ENCODE measurements around the gene SSNA1.

The SSNA1 gene

DNA sequence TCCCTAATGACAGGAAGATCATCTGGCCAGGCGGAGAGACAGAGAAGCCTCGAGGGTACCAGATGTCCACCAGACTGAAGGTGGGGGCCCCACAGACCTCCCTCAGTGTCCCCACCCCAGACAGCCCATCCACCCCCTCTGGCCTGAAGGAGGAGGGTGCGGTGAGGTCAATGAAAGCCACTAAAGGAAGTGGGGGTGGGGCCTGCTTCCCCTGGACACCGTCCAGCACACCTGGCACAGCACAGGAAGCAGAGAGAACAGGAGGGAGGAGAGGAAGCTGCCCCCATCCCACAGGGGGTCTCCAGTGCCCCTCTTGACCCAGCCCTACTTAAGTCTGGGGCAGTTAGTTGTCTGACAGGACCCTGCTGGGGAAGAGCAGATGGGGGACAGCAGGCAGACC is 29.9 kb upstream of the SSNA1 start:
- Histone ChIP-seq H3K9ac (ENCODE audit: low read depth, low read length) (no peak overlapping the region), H3K4me1 (ENCODE audit: insufficient read depth, low read length) (no peaks in the 10 kb centered on the region), H3K27me3 (ENCODE audit: insufficient read depth, low read length) (peaks cover 92% of the 10 kb centered on the region), H3K4me3 (ENCODE audit: low read length) (no peak overlapping the region), H3K36me3 (ENCODE audit: insufficient read depth, low read depth, low read length) (no peaks in the 10 kb centered on the region), H3K27ac (ENCODE audit: low read length) (no peak overlapping the region), H3K9me3 (ENCODE audit: insufficient read depth, low read depth, low read length) (no peaks in the 10 kb centered on the region)

DNA sequence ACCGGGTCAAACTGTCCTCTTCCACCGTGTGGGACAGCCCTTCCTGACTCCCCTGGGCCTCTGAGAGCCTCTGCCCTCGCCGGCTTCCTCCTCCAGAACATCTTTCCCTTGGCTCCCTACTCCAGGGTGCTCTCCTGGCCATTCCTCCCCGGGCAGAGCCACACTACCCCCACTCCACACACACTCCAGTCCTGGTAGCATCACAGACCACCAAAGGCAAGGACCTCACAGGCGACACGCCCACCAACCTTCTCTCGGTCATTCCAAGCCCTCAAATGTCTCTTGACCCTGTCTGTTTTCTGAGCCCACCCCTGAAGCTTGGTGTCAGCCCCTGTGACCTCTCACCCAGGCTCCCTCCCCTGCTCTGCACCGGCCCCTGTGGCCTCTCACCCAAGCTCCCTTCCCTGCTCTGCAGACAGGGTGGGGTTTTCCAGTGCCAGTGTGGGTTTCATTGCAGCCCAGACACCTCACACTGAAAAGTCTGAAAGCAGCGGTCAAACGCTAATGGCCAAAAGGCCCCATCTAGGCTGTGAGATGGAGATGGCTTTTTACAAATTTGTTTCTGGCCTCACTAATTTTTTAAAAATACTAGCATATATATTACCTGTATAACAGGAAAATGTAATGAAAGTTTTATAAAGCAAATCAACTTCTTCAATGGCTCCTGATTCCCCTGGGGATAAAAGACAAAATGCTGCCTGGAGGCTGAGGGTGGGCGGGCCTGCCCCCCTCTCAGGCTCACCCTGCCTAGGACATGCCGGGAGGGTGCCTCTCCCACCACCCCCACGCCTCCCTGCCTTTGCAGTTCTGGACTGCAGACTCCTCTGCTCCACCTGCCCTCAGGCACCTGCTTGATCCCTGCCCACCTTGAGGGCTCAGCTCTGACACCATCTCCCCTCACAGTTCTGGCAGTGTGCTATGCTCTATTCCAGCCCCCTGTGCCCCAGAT is 29.1 kb upstream of the SSNA1 start:
- Histone ChIP-seq H3K9ac (ENCODE audit: low read depth, low read length) (no peak overlapping the region), H3K36me3 (ENCODE audit: insufficient read depth, low read depth, low read length) (no peaks in the 10 kb centered on the region), H3K9me3 (ENCODE audit: insufficient read depth, low read depth, low read length) (no peaks in the 10 kb centered on the region), H3K27me3 (ENCODE audit: insufficient read depth, low read length) (peaks cover 99% of the 10 kb centered on the region), H3K4me3 (ENCODE audit: low read length) (no peak overlapping the region), H3K27ac (ENCODE audit: low read length) (no peak overlapping the region), H3K4me1 (ENCODE audit: insufficient read depth, low read length) (no peaks in the 10 kb centered on the region)

DNA sequence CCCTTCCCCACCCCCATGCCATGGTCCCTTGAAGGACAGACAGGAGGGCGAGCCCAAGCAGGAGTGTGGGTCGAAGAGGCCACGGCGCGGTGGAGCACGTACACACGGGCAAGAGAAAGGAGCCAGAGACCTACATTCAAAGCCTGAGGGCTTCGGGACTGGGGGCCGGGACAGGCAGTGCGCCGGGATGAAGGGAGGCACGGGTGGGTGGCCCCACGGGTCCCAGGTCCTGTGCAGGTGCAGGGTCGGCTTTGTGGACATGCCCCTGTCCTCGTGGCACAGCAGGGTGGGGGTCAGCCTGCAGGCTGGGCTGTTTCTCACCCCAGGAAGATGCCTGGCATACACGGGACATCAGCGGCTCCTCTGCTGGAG is 28.4 kb upstream of the SSNA1 start:
- Histone ChIP-seq H3K9ac (ENCODE audit: low read depth, low read length) (no peak overlapping the region), H3K27me3 (ENCODE audit: insufficient read depth, low read length) (peaks cover 99% of the 10 kb centered on the region), H3K9me3 (ENCODE audit: insufficient read depth, low read depth, low read length) (no peaks in the 10 kb centered on the region), H3K27ac (ENCODE audit: low read length) (no peak overlapping the region), H3K4me3 (ENCODE audit: low read length) (no peak overlapping the region), H3K36me3 (ENCODE audit: insufficient read depth, low read depth, low read length) (no peaks in the 10 kb centered on the region), H3K4me1 (ENCODE audit: insufficient read depth, low read length) (no peaks in the 10 kb centered on the region)

DNA sequence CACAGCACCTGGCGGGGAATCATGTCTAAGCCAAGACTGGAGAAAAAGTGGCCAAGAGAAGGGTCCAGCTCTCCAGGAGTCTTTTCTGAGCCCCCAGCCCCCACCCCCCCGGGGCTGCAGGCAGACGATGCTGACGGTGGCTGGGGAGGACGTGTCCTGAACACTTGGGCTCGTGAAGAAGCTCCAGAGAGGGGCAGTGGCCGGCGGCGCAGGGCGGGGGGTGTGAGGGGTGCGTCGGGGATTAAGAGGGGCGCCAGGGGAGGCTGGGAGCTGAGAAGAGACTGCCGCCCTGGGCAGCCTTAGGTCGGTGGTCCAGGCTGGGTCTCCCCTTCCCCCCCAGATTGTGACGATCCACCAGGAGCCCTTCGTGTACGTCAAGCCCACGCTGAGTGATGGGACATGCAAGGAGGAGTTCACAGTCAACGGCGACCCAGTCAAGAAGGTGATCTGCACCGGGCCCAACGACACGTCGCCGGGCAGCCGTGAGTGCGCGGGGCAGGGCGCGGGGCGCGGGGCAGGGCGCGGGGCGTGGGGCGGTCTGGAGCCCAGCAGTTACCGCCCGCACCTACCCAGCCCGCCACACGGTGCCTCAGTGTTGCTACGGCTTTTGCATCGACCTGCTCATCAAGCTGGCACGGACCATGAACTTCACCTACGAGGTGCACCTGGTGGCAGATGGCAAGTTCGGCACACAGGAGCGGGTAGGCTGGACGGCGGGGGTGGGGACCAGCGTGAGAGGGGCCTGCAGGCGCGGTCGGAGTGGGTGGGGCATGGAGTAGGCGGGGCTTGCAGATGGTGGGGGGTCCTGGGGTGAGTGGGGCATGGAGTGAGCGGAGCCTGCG is 27.5 kb upstream of the SSNA1 start:
- no peaks in the 10 kb centered on the region for H3K9me3 ChIP-seq (ENCODE audit: insufficient read depth, low read depth, low read length)
- H3K9ac ChIP-seq (ENCODE audit: low read depth, low read length) = no peak overlapping the region
- H3K27me3 ChIP-seq (ENCODE audit: insufficient read depth, low read length) = peaks cover 99% of the 10 kb centered on the region
- no peak overlapping the region for H3K4me3 ChIP-seq (ENCODE audit: low read length)
- no peaks in the 10 kb centered on the region for H3K4me1 ChIP-seq (ENCODE audit: insufficient read depth, low read length)
- H3K27ac ChIP-seq (ENCODE audit: low read length) = no peak overlapping the region
- H3K36me3 ChIP-seq (ENCODE audit: insufficient read depth, low read depth, low read length) = no peaks in the 10 kb centered on the region

DNA sequence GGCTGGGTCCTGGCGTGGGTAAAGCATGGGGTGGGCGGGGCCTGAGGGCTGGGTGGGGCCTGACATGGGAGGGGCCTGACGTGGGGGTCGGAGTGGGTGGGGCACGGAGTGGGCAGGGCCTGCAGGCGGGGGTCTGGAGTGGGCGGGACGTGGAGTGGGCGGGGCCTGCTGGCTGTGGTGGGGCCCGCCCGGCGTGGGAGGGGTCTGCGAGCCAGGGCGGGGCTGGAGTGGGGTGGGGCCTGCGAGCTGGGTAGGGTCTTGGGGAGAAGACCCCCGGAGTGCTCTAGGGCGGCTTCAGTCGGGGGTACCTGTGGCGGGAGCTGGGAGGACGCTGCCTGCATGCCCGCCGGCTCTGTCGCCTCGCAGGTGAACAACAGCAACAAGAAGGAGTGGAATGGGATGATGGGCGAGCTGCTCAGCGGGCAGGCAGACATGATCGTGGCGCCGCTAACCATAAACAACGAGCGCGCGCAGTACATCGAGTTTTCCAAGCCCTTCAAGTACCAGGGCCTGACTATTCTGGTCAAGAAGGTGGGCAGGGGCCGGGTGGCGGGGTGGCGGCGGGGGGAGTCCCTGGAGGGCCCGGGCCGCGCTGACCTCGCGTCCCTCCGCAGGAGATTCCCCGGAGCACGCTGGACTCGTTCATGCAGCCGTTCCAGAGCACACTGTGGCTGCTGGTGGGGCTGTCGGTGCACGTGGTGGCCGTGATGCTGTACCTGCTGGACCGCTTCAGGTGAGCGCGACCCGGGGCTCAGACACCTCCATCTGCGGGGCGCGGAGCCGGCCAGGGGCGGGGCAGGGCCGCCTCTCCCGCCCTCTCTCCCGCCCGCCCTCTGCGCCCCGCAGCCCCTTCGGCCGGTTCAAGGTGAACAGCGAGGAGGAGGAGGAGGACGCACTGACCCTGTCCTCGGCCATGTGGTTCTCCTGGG is 26.7 kb upstream of the SSNA1 start:
- Histone ChIP-seq H3K27ac (ENCODE audit: low read length) (no peak overlapping the region), H3K9ac (ENCODE audit: low read depth, low read length) (no peak overlapping the region)

DNA sequence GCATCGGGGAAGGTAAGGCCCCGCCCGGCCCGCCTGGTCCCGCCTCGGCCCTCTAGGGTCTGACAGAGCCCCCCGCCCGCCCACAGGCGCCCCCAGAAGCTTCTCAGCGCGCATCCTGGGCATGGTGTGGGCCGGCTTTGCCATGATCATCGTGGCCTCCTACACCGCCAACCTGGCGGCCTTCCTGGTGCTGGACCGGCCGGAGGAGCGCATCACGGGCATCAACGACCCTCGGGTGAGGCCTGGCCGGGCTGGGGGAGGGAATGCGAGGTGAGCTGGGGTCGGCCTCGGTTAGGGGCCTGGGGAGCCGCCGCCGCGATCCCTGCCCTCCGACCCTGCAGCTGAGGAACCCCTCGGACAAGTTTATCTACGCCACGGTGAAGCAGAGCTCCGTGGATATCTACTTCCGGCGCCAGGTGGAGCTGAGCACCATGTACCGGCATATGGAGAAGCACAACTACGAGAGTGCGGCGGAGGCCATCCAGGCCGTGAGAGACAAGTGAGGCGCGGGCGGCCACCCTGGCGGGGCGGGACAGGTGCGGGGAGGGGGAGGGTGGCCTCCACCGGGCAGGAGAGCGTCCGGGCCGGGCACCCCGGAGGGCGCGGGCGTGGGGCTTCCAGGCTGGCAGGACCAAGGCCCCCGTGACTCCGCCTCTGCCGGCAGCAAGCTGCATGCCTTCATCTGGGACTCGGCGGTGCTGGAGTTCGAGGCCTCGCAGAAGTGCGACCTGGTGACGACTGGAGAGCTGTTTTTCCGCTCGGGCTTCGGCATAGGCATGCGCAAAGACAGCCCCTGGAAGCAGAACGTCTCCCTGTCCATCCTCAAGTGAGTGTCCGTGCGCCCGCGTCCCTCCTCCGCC is 25.7 kb upstream of the SSNA1 start:
- H3K4me1 ChIP-seq (ENCODE audit: insufficient read depth, low read length) = no peaks in the 10 kb centered on the region
- no peak overlapping the region for H3K27ac ChIP-seq (ENCODE audit: low read length)
- H3K9me3 ChIP-seq (ENCODE audit: insufficient read depth, low read depth, low read length) = no peaks in the 10 kb centered on the region
- H3K9ac ChIP-seq (ENCODE audit: low read depth, low read length) = no peak overlapping the region
- peak overlapping the region; percentile 56; the same call in 1 of the 2 replicates for H3K4me3 ChIP-seq (ENCODE audit: low read length)
- H3K27me3 ChIP-seq (ENCODE audit: insufficient read depth, low read length) = peaks cover 100% of the 10 kb centered on the region
- no peaks in the 10 kb centered on the region for H3K36me3 ChIP-seq (ENCODE audit: insufficient read depth, low read depth, low read length)

More for the DNA sequence above, 26.7 kb upstream of the SSNA1 start:
- H3K4me3 ChIP-seq (ENCODE audit: low read length) = peak overlapping the region; percentile 43; the same call in 1 of the 2 replicates
- no peaks in the 10 kb centered on the region for H3K9me3 ChIP-seq (ENCODE audit: insufficient read depth, low read depth, low read length)
- H3K27me3 ChIP-seq (ENCODE audit: insufficient read depth, low read length) = peaks cover 99% of the 10 kb centered on the region
- H3K36me3 ChIP-seq (ENCODE audit: insufficient read depth, low read depth, low read length) = no peaks in the 10 kb centered on the region
- H3K4me1 ChIP-seq (ENCODE audit: insufficient read depth, low read length) = no peaks in the 10 kb centered on the region

DNA sequence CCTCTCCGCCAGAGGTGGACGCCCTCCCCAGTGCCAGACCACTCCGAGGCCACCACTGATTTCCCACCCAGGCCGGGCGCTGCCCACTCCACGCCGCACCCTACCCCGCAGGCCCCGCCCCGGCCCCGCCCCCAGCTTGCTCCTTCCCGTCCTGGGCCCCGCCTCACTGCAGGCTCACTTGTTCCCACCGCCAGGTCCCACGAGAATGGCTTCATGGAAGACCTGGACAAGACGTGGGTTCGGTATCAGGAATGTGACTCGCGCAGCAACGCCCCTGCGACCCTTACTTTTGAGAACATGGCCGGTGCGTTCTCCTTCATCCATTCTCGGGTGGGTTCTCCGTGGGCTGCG is 25.1 kb upstream of the SSNA1 start:
- no peaks in the 10 kb centered on the region for H3K4me1 ChIP-seq (ENCODE audit: insufficient read depth, low read length)
- H3K9ac ChIP-seq (ENCODE audit: low read depth, low read length) = no peak overlapping the region
- H3K27me3 ChIP-seq (ENCODE audit: insufficient read depth, low read length) = peaks cover 100% of the 10 kb centered on the region
- no peaks in the 10 kb centered on the region for H3K9me3 ChIP-seq (ENCODE audit: insufficient read depth, low read depth, low read length)
- H3K27ac ChIP-seq (ENCODE audit: low read length) = no peak overlapping the region
- H3K36me3 ChIP-seq (ENCODE audit: insufficient read depth, low read depth, low read length) = no peaks in the 10 kb centered on the region
- peak overlapping the region; percentile 56; the same call in 1 of the 2 replicates for H3K4me3 ChIP-seq (ENCODE audit: low read length)

DNA sequence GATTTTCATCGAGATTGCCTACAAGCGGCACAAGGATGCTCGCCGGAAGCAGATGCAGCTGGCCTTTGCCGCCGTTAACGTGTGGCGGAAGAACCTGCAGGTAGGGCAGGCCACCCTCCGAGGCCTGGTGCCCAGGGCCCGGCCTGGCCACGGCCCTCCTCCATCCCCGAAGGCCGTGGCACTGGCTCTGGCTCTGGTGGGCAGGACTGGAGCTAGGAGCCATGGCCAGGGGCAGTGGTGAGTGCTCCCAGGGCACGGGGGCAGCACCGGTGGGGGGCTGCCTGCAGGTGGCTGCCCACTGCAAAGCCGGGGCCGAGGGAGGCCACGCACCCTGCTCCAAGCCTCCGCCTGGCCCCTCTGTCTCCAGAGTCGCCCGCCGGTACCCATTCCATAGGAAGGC is 24.7 kb upstream of the SSNA1 start:
- Histone ChIP-seq H3K4me1 (ENCODE audit: insufficient read depth, low read length) (no peaks in the 10 kb centered on the region), H3K9me3 (ENCODE audit: insufficient read depth, low read depth, low read length) (no peaks in the 10 kb centered on the region), H3K27ac (ENCODE audit: low read length) (no peak overlapping the region), H3K36me3 (ENCODE audit: insufficient read depth, low read depth, low read length) (no peaks in the 10 kb centered on the region), H3K9ac (ENCODE audit: low read depth, low read length) (no peak overlapping the region), H3K4me3 (ENCODE audit: low read length) (no peak overlapping the region), H3K27me3 (ENCODE audit: insufficient read depth, low read length) (peaks cover 100% of the 10 kb centered on the region)

DNA sequence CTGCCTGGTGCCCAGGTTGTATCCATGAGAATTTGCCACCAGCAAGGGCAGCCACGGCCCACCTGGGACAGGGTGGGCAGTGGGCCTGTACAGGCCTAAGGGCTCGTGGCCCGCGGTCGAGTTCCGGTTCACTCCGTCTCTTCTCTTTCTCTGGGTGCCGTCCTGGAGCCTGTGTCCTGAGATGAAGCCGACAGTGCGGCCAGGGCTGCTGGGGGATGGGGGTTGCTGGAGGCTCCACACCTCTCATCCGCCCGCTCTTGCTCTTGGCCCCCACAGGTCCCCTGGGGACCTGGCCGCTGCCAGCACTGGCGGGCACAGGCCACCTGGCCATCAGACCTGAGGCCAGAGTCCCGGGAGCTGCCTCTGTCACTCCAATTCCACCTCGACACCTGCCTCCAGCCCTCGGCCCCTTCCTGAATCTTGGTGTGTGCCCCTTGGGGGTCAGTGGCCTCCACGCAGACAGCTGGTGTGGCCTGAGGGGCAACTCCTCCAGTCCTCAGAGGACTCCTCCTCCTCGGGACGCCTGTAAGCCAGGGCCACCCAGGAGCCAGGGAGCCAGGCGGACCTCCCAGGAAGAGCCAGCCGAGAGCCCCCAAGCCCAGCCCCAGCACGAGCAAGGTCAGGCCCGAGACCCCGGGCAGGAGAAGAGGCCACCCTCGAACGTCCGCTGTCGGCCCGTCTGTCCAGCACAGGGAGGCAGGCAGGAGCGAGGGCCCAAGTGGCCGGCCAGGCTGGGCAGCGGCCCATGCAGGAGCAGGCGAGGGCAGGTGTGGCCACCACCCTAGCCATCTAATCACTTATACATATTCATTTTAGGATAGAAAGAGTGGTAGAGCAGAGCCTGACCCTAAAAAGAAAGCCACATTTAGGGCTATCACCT is 23.9 kb upstream of the SSNA1 start:
- no peaks in the 10 kb centered on the region for H3K9me3 ChIP-seq (ENCODE audit: insufficient read depth, low read depth, low read length)
- no peak overlapping the region for H3K9ac ChIP-seq (ENCODE audit: low read depth, low read length)
- H3K4me1 ChIP-seq (ENCODE audit: insufficient read depth, low read length) = no peaks in the 10 kb centered on the region
- no peak overlapping the region for H3K27ac ChIP-seq (ENCODE audit: low read length)
- H3K27me3 ChIP-seq (ENCODE audit: insufficient read depth, low read length) = peaks cover 100% of the 10 kb centered on the region
- no peaks in the 10 kb centered on the region for H3K36me3 ChIP-seq (ENCODE audit: insufficient read depth, low read depth, low read length)
- H3K4me3 ChIP-seq (ENCODE audit: low read length) = no peak overlapping the region

DNA sequence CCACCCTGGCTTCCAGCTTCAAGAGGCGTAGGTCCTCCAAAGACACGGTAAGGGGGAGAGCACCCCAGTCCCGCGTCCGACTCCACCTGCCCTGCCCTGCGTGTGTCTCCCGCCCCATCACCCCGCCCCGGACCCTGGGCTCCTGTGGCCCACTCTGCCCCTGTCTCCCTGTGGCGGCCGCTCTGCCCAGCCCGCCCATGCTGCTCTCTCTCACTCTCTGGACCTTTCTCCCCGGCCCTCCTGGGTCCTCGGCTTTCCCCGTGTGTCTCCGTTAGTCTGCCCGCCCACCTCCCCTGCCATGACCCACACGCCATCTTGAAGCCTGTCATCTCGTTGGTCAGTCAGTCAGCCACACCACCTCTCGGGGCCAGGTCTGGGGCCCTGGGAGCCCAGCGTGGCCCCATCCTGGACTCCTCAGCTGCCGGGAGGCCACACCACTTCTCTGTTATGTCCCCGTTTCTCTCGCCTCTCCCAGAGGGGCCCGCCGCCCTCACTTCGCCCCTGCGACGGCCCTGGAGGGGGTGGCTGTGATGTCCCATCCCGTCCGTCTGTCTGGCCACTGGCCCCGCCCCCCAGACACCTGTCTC is 23.1 kb upstream of the SSNA1 start:
- H3K27me3 ChIP-seq (ENCODE audit: insufficient read depth, low read length) = peaks cover 100% of the 10 kb centered on the region

More for the DNA sequence above, 23.1 kb upstream of the SSNA1 start:
- Histone ChIP-seq H3K9me3 (ENCODE audit: insufficient read depth, low read depth, low read length) (no peaks in the 10 kb centered on the region), H3K9ac (ENCODE audit: low read depth, low read length) (no peak overlapping the region), H3K36me3 (ENCODE audit: insufficient read depth, low read depth, low read length) (no peaks in the 10 kb centered on the region), H3K27ac (ENCODE audit: low read length) (no peak overlapping the region), H3K4me1 (ENCODE audit: insufficient read depth, low read length) (no peaks in the 10 kb centered on the region), H3K4me3 (ENCODE audit: low read length) (no peak overlapping the region)

All from iPS-20b (cell line).